Central memory CD4-positive, alpha-beta T cell (primary cell): ENCODE measurements around the gene MNS1.
"Not testable (repeated sequence)": the region's sequence is repeated elsewhere in the genome, so short reads cannot be mapped to it uniquely, and the experiment has no call there.

Experiments used
- DNase-seq: peaks from one replicate; pipeline ENCODE4 v3.0.0; 2022
- total RNA-seq, 3 experiments: gene quantifications; one replicate each; lab custom pipeline; 2026; lab: John Stamatoyannopoulos, UW

MNS1 gene, protein sequence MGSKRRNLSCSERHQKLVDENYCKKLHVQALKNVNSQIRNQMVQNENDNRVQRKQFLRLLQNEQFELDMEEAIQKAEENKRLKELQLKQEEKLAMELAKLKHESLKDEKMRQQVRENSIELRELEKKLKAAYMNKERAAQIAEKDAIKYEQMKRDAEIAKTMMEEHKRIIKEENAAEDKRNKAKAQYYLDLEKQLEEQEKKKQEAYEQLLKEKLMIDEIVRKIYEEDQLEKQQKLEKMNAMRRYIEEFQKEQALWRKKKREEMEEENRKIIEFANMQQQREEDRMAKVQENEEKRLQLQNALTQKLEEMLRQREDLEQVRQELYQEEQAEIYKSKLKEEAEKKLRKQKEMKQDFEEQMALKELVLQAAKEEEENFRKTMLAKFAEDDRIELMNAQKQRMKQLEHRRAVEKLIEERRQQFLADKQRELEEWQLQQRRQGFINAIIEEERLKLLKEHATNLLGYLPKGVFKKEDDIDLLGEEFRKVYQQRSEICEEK
- total RNA-seq: 0 to 0.04 (median 0) reads per million in 3 experiments

GRCh38 chr15:56464893-56465520 lies at the start of gene MNS1:
Gene MNS1, minus strand, starts transcription at chr15:56465137. Its CDS starts 165 bp downstream, at chr15:56464972.
- peak; percentile 41 for DNase-seq

DNA sequence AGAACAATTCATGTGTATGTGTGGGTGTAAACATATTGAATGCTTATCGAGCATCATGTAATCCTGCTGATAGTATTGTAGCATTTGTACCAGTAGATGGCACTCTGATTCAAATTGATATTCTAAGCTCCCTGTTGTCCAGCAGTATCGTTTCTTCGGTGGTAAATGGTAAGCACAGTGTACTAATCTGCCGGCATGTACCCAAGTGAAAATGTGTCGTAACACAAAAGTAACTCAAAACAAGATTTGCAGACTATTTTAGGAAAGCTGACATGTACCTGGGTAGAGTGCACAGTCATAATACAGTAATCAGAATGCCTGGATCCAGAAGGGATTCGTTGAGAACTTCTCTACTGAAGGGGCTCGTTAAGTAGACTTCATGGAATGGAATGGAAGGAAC lies 31.7 kb upstream of the MNS1 start:
- DNase-seq: peak; percentile 7

- DNase-seq: no peak
Measured at GRCh38 chr15:56495533-56495932, 30.6 kb upstream of the MNS1 start.

DNA sequence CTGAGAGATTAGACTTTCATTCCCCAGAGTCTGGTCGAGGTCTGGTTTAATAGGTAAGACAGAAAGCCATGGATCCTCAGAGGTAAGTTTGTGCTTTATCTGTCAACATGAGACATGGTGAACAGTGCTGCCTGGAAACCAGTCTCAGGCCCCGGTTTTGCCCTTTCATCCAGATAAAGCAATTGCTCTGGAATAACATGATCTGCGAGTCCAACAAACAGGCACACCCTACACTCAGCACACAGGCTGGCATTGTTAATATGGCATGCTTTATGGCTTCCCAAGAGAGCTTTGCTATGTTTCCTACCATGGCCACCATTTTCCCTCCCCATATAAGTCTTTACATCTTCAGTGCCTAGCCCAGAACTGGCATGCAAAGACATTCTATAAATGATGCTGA lies 30.1 kb upstream of the MNS1 start:
- DNase-seq: no peak

GRCh38 chr15:56492791-56493555 lies 28.0 kb upstream of the MNS1 start:
- no peak for DNase-seq

- no peak for DNase-seq
Measured at GRCh38 chr15:56492236-56492635, 27.3 kb upstream of the MNS1 start.

DNA sequence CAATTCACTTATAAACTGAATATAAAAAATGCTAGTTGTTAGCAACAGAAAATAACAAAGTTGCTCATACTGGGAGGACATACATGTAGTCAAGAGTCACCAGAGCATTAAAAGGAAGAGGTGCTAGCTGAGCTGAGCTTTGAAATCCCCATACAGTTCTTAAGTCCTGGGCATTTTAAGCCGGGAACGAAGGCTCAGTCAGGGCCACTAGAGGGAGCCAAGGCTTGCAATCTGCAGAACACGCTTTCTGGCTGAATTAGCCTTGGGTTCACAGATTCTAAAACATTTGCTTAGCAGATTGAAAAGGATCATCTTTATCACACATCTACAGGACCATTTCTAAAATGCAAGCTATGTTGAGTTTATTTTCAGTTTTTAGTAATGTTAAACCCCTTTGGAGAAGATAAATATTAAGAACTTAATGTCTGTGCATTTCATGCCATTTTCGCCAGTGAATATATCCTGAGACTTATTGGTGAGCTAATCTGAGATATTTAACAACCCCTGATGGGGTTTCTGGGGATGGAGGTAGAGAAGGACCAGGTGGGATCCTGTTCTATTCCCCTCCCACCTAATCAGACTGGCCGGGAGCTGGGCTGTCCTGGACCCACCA lies 26.3 kb upstream of the MNS1 start:
- DNase-seq: no peak

GRCh38 chr15:56490461-56490860 lies 25.5 kb upstream of the MNS1 start:
- DNase-seq: no peak

GRCh38 chr15:56486206-56486605 lies 21.3 kb upstream of the MNS1 start:
- not testable (repeated sequence) for DNase-seq

DNA sequence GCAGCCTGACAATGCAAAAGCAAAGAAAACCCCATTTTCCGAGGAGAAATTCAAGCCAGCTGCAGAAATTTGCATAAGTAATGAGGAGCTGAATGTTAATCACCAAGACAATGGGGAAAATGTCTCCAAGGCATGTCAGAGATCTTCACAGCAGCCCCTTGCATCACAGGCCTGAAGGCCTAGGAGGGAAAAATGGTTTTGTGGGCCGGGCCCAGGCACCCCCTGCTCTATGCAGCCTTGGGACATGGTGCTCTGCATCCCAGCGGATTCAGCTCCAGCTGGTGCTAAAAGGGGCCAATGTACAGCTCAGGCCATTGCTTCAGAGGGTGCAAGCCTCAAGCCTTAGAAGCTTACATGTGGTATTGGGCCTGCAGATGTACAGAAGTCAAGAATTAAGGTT lies 20.5 kb upstream of the MNS1 start:
- DNase-seq: not testable (repeated sequence)

GRCh38 chr15:56484287-56484686 lies 19.4 kb upstream of the MNS1 start:
- no peak for DNase-seq

- no peak for DNase-seq
Measured at GRCh38 chr15:56475351-56475750, 10.4 kb upstream of the MNS1 start.

- DNase-seq: no peak
Measured at GRCh38 chr15:56473017-56473416, 8.1 kb upstream of the MNS1 start.

DNA sequence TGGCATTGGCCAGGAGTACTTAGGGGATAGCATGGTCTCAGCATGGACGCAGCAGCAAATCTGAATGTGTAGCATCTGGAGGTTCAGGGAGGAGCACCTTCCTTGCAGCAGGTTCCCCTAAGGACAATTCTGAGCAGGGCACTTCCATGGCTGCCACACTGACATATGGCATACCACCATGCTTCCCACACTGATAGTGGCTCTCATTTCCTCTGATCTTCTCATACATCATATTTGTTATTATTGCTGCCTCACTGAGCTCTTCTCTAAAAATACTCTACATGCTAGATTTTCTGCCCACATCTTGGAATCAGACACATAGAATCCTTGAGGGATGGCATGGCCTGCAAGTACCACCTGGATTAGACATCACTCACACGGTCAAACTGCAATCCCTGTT lies 7.3 kb upstream of the MNS1 start:
- no peak for DNase-seq

GRCh38 chr15:56471440-56472069 lies 6.6 kb upstream of the MNS1 start:
- DNase-seq: no peak

DNA sequence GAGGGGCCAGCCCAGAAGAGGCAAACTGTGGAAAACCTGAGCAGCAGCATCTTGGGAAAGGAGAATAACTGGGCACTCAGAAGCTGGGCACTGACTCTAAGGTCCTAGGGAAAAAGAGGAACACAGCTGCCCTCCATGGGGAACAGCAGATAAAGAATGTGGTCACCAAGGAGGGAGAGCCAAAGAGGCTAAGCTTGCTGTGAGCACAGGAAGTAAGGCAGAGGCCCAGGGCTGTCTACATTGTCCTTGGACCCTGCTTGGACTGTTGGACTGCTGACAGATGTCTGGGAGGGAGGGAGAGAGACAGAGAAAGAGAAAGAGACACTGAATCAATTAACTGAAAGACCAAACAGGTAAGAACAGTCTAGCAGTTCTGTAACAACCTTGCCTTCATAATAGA lies 4.5 kb upstream of the MNS1 start:
- no peak for DNase-seq

DNA sequence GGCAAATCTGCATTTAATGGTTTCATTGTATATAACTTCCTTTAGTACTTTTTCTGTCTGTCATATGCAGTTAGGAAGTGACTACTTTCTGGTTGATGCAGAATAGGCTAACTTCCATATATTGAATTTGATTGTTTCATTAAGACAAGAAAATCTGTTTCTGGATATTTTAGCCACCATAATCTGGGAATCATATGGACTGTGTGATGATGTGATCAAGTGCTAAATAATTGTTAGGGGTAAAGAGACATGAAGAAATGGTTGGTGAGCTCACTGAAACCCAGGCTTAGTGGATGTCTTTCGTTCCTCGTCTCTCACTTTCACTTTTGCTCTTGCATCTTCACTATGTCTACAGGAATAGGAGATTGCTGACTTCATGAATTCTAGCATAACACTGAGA lies 3.5 kb upstream of the MNS1 start:
- no peak for DNase-seq

GRCh38 chr15:56467616-56468015 lies 2.7 kb upstream of the MNS1 start:
- no peak for DNase-seq

- DNase-seq: no peak
Measured at GRCh38 chr15:56460947-56461346, 4.0 kb downstream of the MNS1 start.

DNA sequence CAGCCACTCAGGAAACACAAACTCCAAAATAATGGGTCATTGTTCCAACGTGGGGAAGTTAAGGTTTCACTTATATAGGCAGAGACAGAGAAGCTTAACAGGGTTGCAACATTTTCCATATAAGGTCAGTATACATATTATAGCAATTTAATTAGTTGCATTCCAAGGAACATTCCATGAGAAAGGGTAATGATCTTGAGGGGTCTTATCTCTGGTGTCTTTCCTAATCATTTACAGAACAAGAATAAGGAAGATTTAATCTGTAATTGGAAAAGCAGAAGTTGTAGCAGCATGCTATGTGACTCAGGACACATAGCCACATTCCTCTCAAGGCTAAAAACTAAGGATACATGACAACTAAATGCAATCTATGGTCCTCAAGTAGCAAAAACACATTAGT lies 4.9 kb downstream of the MNS1 start:
- no peak for DNase-seq

DNA sequence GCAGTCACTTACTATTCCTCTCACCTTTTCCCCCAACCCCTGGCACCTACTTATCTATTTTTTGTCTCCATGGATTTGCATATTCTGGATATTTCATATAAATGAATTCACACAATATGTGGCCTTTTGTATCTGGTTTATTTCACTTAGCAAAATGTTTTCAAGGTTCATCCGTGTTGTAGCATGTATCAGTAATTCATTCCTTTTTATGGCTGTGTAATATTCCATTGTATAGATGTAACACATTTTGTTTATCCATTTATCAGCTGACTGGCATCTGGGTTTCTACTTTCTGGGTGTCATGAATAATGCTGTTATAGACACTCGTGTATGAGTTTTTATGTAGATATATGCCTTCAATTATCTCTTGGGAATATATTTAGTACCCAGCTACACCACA lies 5.8 kb downstream of the MNS1 start:
- no peak for DNase-seq

- no peak for DNase-seq
Measured at GRCh38 chr15:56456229-56456628, 8.7 kb downstream of the MNS1 start.

GRCh38 chr15:56454836-56455235 lies 10.1 kb downstream of the MNS1 start:
- no peak for DNase-seq
